ENCODE data around the gene SPATA32. TPM values are rescaled to one million over a fixed set of nuclear protein-coding genes. Genes with fewer than 3 reads are reported as not detected.
A peak's percentile ranks its signal among the peaks of the same experiment; 100 is the strongest.

The SPATA32 gene
- total and polyA plus RNA-seq, 2 donors from 2014 or later: not detected

DNA sequence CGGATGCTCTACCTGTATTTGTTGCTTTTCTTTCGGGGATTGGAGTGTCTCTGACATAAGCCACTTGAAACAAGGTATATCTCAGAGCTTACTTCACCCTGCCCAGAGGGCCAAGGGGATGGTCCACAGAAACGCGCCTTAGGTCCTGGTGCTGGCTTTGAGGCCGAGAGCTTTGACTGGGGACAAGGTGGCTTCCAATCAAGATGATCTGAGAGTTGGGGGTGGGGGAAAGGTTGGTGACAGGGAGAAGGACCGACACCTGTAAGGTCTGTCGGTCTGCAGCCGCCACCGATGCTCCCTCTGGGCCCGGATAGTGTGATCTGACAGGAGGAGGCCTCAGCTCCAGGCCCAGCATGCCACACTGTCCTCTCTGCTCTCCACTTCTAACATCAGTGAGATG, 21.8 kb upstream of the SPATA32 start:
- intact Hi-C loops (cut with DNase I): loop anchor here (5.0 kb wide), 1 partner anchor 104 kb away; no protein-coding TSS in a partner anchor
- Histone ChIP-seq H3K27ac (ENCODE audit: low read depth in 2 of 2, low read length in 2 of 2) (no peak overlapping the region), H3K9ac (ENCODE audit: low read length in 3 of 3) (no peak overlapping the region), H3K4me1 (ENCODE audit: control insufficient read depth in 2 of 3, insufficient read depth in 2 of 3, low read depth in 1 of 3, low read length in 3 of 3) (peaks cover 0 to 19% (median 7%) of the 10 kb centered on the region in 3 donors), H3K36me3 (ENCODE audit: control insufficient read depth in 2 of 3, insufficient read depth in 3 of 3, low read length in 3 of 3) (peaks cover 2 to 42% (median 27%) of the 10 kb centered on the region in 3 donors), H3K9me3 (ENCODE audit: control insufficient read depth in 2 of 3, insufficient read depth in 1 of 3, low read length in 3 of 3) (no peaks in the 10 kb centered on the region), H3K27me3 (ENCODE audit: control insufficient read depth, insufficient read depth, low read length) (no peaks in the 10 kb centered on the region), H3K4me3 (ENCODE audit: low read length in 3 of 3) (no peak overlapping the region)
- TF ChIP-seq, protein P1, sequence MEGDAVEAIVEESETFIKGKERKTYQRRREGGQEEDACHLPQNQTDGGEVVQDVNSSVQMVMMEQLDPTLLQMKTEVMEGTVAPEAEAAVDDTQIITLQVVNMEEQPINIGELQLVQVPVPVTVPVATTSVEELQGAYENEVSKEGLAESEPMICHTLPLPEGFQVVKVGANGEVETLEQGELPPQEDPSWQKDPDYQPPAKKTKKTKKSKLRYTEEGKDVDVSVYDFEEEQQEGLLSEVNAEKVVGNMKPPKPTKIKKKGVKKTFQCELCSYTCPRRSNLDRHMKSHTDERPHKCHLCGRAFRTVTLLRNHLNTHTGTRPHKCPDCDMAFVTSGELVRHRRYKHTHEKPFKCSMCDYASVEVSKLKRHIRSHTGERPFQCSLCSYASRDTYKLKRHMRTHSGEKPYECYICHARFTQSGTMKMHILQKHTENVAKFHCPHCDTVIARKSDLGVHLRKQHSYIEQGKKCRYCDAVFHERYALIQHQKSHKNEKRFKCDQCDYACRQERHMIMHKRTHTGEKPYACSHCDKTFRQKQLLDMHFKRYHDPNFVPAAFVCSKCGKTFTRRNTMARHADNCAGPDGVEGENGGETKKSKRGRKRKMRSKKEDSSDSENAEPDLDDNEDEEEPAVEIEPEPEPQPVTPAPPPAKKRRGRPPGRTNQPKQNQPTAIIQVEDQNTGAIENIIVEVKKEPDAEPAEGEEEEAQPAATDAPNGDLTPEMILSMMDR (IDR thresholded peaks at IDR 0.05; ENCODE audit: borderline replicate concordance, extremely low read depth, insufficient read depth): no peak
- DNase-seq (peak in 1 of 5 donors; percentile 35), FAIRE-seq (no peak)

DNA sequence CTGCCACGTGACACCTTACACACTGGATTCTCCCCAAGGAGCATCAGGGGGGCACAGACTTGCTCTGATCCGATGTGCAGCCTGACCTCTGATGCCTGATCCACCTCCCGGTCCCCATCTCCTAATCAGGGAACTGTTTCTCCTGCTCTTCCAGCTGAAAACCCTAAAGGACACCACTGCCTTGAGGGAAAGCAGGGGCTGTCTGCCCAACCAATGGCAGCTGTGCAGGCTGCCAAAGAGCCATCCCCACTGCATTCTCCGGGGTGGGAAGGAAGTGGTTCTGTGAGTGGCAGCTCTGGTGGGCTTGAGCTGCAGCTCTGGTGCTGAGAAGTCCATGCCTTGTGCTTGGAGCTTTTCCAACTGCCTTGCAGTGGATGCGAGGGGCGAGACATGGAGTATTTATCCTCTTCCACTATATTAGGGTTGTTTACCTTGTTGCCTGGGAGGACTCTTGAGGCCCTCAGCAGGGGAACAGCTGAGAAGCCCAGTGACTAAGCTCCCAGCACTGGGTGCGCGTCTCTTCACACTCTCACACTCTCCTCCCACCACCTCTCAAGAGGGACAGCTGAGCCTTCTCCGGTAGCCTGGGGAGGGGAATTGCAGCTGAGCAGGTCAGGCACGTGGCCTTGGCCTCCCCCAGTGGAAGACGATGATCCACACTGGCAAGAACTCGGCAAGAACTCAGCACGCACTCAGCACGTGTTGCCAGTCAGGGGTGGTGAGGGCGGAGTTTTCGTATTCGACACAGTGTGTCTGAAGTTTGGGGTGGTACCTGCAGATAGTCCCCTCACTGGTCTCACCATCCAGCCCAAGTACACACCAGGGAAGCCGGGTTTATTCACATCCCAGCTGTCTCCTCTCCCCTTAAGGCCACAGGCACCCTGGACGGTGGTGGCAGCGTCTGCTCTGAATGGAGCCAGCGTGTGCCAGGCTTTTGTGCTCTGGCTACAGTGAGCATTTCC, 21.1 kb upstream of the SPATA32 start:
- Histone ChIP-seq H3K4me3 (ENCODE audit: low read length in 3 of 3) (no peak overlapping the region), H3K9me3 (ENCODE audit: control insufficient read depth in 2 of 3, insufficient read depth in 1 of 3, low read length in 3 of 3) (no peaks in the 10 kb centered on the region), H3K4me1 (ENCODE audit: control insufficient read depth in 2 of 3, insufficient read depth in 2 of 3, low read depth in 1 of 3, low read length in 3 of 3) (peaks cover 0 to 12% (median 5%) of the 10 kb centered on the region in 3 donors), H3K27ac (ENCODE audit: low read depth in 2 of 2, low read length in 2 of 2) (no peak overlapping the region), H3K36me3 (ENCODE audit: control insufficient read depth in 2 of 3, insufficient read depth in 3 of 3, low read length in 3 of 3) (peaks cover 2 to 42% (median 27%) of the 10 kb centered on the region in 3 donors), H3K27me3 (ENCODE audit: control insufficient read depth, insufficient read depth, low read length) (no peaks in the 10 kb centered on the region), H3K9ac (ENCODE audit: low read length in 3 of 3) (no peak overlapping the region)
- FAIRE-seq (no peak), DNase-seq (peak in 4 of 5 donors; percentile 27 to 48 (median 38))
- intact Hi-C loops (cut with DNase I): loop anchor here (5.0 kb wide), 1 partner anchor 104 kb away; no protein-coding TSS in a partner anchor
- TF ChIP-seq, protein P1 (IDR thresholded peaks at IDR 0.05; ENCODE audit: borderline replicate concordance, extremely low read depth, insufficient read depth): no peak

DNA sequence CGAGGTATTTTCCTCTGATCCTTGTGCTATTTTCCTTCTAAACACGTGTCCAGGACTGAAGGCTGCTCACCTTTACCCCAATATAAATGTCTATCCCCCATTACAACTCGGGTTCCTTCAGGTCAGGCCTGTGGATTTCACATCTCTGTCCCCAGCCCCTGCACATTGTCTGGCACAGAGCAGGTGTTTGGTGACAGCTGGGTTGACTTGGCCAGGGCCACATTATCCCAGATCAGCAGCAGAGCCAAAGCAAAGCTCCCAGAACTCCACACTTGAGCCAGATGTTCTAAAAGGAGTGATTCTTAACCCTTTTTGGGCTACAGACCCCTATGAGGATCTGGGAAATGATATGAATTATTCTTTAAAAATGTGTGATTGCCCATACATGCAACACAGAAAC, 18.0 kb upstream of the SPATA32 start:
- no peak overlapping the region for H3K27ac ChIP-seq (ENCODE audit: low read depth in 2 of 2, low read length in 2 of 2)
- no peak for FAIRE-seq
- intact Hi-C loops (cut with DNase I): loop anchor here (5.0 kb wide), 1 partner anchor 107 kb away; no protein-coding TSS in a partner anchor

More for the DNA sequence above, 18.0 kb upstream of the SPATA32 start:
- H3K4me3 ChIP-seq (ENCODE audit: low read length in 3 of 3): no peak overlapping the region
- H3K36me3 ChIP-seq (ENCODE audit: control insufficient read depth in 2 of 3, insufficient read depth in 3 of 3, low read length in 3 of 3): peaks cover 0 to 24% (median 18%) of the 10 kb centered on the region in 3 donors
- TF ChIP-seq, protein P1 (IDR thresholded peaks at IDR 0.05; ENCODE audit: borderline replicate concordance, extremely low read depth, insufficient read depth): no peak
- H3K9me3 ChIP-seq (ENCODE audit: control insufficient read depth in 2 of 3, insufficient read depth in 1 of 3, low read length in 3 of 3): no peaks in the 10 kb centered on the region
- H3K4me1 ChIP-seq (ENCODE audit: control insufficient read depth in 2 of 3, insufficient read depth in 2 of 3, low read depth in 1 of 3, low read length in 3 of 3): peaks cover 0 to 8% (median 5%) of the 10 kb centered on the region in 3 donors
- DNase-seq: peak in 1 of 5 donors; percentile 6
- no peaks in the 10 kb centered on the region for H3K27me3 ChIP-seq (ENCODE audit: control insufficient read depth, insufficient read depth, low read length)
- H3K9ac ChIP-seq (ENCODE audit: low read length in 3 of 3): no peak overlapping the region
